Measurements from ENCODE around the gene CTPS2. TPM values are rescaled to one million over a fixed set of nuclear protein-coding genes. Genes with fewer than 3 reads are reported as not detected.

CTPS2 gene
- total and polyA plus RNA-seq, 2 experiments from 2014 or later, result 10.4 to 35.5 TPM

DNA sequence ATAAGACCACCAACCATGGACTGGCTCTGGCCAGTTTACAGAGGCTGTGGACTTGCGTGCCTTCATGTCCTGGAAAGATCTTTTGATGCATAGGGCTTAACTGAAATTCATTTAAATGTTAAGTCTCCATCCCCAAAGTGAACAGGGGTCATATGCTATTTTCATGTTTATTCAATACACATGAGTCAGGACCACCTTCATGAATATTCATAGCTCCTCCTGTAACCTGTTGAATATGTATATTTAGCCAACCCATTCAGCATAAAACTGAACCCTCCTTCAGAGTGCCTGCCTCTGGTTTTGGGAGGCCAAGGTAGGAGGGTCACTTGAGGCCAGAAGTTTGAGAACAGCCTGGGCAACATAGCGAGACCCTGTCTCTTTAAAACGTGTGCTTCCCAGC, 7.1 kb downstream of the CTPS2 start:
- no peaks in the 10 kb centered on the region for H3K4me1 ChIP-seq (ENCODE audit: insufficient read depth)
- H3K36me3 ChIP-seq (ENCODE audit: insufficient read depth), result no peaks in the 10 kb centered on the region
- H3K4me1 Mint-ChIP-seq, result no peaks in the 10 kb centered on the region
- no peak overlapping the region for H2AFZ ChIP-seq
- ATAC-seq, result no peak
- H3F3A ChIP-seq (replicated peaks; ENCODE audit: low read depth), result no peaks in the 10 kb centered on the region
- no peaks in the 10 kb centered on the region for H3K27me3 ChIP-seq (ENCODE audit: insufficient read depth)
- no peaks in the 10 kb centered on the region for H3K9me2 ChIP-seq (ENCODE audit: insufficient read depth)
- peaks cover 9% of the 10 kb centered on the region; the same call in 1 of the 2 replicates for H3K79me2 ChIP-seq (replicated peaks; ENCODE audit: insufficient read depth)
- H3K27ac ChIP-seq (ENCODE audit: low read depth), result no peak overlapping the region
- H3K27ac Mint-ChIP-seq, result no peak overlapping the region
- H3K9me3 Mint-ChIP-seq, result no peaks in the 10 kb centered on the region
- H3K4me3 Mint-ChIP-seq, result no peak overlapping the region
- no peak for DNase-seq (ENCODE audit: low spot score)
- H3K27me3 Mint-ChIP-seq (ENCODE audit: insufficient read depth, low read depth, poor library complexity), result peaks cover 2% of the 10 kb centered on the region
- H3K4me3 ChIP-seq, result no peak overlapping the region
- peaks cover 51% of the 10 kb centered on the region for H3K36me3 Mint-ChIP-seq (ENCODE audit: low read depth)
- H4K20me1 ChIP-seq (replicated peaks; ENCODE audit: insufficient read depth), result no peaks in the 10 kb centered on the region
- TF ChIP-seq EZH2 (IDR thresholded peaks at IDR 0.05; ENCODE audit: low read depth, unreplicated experiment) (no peak), POLR2AphosphoS5 (IDR thresholded peaks at IDR 0.05; ENCODE audit: low read depth) (no peak), STAT1 (IDR thresholded peaks at IDR 0.05; ENCODE audit: unreplicated experiment) (no peak), CREB1 (CRISPR knock-in tag; IDR thresholded peaks at IDR 0.05; ENCODE audit: low read depth) (no peak), NANOG (IDR thresholded peaks at IDR 0.05; ENCODE audit: borderline replicate concordance) (no peak), ZNF114 (CRISPR knock-in tag; IDR thresholded peaks at IDR 0.05) (no peak), JUNB (IDR thresholded peaks at IDR 0.05; ENCODE audit: unreplicated experiment) (no peak), ZNF331 (CRISPR knock-in tag; IDR thresholded peaks at IDR 0.05; ENCODE audit: low read depth) (no peak), EZH2phosphoT487 (IDR thresholded peaks at IDR 0.05; ENCODE audit: unreplicated experiment) (no peak)
- TF ChIP-seq, protein P1, sequence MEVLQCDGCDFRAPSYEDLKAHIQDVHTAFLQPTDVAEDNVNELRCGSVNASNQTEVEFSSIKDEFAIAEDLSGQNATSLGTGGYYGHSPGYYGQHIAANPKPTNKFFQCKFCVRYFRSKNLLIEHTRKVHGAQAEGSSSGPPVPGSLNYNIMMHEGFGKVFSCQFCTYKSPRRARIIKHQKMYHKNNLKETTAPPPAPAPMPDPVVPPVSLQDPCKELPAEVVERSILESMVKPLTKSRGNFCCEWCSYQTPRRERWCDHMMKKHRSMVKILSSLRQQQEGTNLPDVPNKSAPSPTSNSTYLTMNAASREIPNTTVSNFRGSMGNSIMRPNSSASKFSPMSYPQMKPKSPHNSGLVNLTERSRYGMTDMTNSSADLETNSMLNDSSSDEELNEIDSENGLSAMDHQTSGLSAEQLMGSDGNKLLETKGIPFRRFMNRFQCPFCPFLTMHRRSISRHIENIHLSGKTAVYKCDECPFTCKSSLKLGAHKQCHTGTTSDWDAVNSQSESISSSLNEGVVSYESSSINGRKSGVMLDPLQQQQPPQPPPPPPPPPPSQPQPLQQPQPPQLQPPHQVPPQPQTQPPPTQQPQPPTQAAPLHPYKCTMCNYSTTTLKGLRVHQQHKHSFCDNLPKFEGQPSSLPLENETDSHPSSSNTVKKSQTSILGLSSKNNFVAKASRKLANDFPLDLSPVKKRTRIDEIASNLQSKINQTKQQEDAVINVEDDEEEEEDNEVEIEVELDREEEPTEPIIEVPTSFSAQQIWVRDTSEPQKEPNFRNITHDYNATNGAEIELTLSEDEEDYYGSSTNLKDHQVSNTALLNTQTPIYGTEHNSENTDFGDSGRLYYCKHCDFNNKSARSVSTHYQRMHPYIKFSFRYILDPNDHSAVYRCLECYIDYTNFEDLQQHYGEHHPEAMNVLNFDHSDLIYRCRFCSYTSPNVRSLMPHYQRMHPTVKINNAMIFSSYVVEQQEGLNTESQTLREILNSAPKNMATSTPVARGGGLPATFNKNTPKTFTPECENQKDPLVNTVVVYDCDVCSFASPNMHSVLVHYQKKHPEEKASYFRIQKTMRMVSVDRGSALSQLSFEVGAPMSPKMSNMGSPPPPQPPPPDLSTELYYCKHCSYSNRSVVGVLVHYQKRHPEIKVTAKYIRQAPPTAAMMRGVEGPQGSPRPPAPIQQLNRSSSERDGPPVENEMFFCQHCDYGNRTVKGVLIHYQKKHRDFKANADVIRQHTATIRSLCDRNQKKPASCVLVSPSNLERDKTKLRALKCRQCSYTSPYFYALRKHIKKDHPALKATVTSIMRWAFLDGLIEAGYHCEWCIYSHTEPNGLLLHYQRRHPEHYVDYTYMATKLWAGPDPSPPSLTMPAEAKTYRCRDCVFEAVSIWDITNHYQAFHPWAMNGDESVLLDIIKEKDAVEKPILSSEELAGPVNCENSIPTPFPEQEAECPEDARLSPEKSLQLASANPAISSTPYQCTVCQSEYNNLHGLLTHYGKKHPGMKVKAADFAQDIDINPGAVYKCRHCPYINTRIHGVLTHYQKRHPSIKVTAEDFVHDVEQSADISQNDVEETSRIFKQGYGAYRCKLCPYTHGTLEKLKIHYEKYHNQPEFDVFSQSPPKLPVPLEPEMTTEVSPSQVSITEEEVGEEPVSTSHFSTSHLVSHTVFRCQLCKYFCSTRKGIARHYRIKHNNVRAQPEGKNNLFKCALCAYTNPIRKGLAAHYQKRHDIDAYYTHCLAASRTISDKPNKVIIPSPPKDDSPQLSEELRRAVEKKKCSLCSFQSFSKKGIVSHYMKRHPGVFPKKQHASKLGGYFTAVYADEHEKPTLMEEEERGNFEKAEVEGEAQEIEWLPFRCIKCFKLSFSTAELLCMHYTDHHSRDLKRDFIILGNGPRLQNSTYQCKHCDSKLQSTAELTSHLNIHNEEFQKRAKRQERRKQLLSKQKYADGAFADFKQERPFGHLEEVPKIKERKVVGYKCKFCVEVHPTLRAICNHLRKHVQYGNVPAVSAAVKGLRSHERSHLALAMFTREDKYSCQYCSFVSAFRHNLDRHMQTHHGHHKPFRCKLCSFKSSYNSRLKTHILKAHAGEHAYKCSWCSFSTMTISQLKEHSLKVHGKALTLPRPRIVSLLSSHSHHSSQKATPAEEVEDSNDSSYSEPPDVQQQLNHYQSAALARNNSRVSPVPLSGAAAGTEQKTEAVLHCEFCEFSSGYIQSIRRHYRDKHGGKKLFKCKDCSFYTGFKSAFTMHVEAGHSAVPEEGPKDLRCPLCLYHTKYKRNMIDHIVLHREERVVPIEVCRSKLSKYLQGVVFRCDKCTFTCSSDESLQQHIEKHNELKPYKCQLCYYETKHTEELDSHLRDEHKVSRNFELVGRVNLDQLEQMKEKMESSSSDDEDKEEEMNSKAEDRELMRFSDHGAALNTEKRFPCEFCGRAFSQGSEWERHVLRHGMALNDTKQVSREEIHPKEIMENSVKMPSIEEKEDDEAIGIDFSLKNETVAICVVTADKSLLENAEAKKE (CRISPR knock-in tag; IDR thresholded peaks at IDR 0.05), result no peak
- TF ChIP-seq, protein P2, sequence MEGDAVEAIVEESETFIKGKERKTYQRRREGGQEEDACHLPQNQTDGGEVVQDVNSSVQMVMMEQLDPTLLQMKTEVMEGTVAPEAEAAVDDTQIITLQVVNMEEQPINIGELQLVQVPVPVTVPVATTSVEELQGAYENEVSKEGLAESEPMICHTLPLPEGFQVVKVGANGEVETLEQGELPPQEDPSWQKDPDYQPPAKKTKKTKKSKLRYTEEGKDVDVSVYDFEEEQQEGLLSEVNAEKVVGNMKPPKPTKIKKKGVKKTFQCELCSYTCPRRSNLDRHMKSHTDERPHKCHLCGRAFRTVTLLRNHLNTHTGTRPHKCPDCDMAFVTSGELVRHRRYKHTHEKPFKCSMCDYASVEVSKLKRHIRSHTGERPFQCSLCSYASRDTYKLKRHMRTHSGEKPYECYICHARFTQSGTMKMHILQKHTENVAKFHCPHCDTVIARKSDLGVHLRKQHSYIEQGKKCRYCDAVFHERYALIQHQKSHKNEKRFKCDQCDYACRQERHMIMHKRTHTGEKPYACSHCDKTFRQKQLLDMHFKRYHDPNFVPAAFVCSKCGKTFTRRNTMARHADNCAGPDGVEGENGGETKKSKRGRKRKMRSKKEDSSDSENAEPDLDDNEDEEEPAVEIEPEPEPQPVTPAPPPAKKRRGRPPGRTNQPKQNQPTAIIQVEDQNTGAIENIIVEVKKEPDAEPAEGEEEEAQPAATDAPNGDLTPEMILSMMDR (conservative IDR thresholded peaks at IDR 0.05; ENCODE audit: low read depth in 2 of 2), result no peak
- TF ChIP-seq, protein P3, sequence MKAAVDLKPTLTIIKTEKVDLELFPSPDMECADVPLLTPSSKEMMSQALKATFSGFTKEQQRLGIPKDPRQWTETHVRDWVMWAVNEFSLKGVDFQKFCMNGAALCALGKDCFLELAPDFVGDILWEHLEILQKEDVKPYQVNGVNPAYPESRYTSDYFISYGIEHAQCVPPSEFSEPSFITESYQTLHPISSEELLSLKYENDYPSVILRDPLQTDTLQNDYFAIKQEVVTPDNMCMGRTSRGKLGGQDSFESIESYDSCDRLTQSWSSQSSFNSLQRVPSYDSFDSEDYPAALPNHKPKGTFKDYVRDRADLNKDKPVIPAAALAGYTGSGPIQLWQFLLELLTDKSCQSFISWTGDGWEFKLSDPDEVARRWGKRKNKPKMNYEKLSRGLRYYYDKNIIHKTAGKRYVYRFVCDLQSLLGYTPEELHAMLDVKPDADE (IDR thresholded peaks at IDR 0.05), result no peak
- no peak overlapping the region for H3K4me2 ChIP-seq
